SU-DHL-6 (cell line): ENCODE data around the gene C5AR2.

Source experiments
- EZH2phosphoT487 ChIP-seq: fragments of 200-600 bp; sonication (generic), shearing (Covaris generic); conservative IDR thresholded peaks from 2 replicates; pipeline ENCODE4 v1.6.1; 2018; ENCODE audit warnings: mild to moderate bottlenecking, antibody characterized with exemption, low read length, moderate library complexity, mixed read lengths
- TF ChIP-seq, protein P1 (sequence below): fragments of 200-600 bp; sonication (generic); IDR thresholded peaks from one replicate; pipeline ENCODE4 v1.5.1; 2017; ENCODE audit warnings: antibody characterized with exemption, mild to moderate bottlenecking, low read length, moderate library complexity; ENCODE audit not compliant: insufficient read depth, poor library complexity, severe bottlenecking

DNA sequence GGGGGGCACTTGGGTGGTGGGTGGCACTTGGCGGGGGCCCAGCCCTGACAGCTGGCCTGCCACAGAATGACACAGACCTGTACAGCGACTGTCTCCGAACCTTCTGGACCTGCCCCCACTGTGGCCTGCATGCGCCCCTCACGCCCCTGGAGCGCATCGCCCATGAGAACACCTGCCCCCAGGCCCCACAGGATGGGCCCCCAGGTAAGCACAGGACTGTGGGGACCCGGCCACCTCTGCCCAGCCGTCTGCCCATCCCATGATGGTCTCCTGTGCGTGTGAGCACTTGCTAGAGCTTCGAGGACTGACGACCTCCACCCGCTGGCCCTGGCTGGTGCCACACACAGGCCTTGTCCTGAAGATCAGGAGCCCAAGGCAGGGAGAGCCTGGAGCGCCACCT is 49.1 kb downstream of the C5AR2 start:
- TF ChIP-seq, protein P1, sequence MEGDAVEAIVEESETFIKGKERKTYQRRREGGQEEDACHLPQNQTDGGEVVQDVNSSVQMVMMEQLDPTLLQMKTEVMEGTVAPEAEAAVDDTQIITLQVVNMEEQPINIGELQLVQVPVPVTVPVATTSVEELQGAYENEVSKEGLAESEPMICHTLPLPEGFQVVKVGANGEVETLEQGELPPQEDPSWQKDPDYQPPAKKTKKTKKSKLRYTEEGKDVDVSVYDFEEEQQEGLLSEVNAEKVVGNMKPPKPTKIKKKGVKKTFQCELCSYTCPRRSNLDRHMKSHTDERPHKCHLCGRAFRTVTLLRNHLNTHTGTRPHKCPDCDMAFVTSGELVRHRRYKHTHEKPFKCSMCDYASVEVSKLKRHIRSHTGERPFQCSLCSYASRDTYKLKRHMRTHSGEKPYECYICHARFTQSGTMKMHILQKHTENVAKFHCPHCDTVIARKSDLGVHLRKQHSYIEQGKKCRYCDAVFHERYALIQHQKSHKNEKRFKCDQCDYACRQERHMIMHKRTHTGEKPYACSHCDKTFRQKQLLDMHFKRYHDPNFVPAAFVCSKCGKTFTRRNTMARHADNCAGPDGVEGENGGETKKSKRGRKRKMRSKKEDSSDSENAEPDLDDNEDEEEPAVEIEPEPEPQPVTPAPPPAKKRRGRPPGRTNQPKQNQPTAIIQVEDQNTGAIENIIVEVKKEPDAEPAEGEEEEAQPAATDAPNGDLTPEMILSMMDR = no peak
- no peak for TF ChIP-seq EZH2phosphoT487
